Tibial artery (tissue), 4 donors: ENCODE results near the gene EPHA5.

Experiments
- DNase-seq, 2 donors: peaks; one replicate each; pipeline ENCODE4 v3.0.0-alpha.2; 2019
- H3K27ac ChIP-seq, 2 donors: fragments of 200-600 bp; sonication (generic) in 1 of 2; 1 replicate in 1 of 2; 2 replicates in 1 of 2; pipeline ENCODE4 v1.5.1; 2018 to 2019; ENCODE audit warnings: mild to moderate bottlenecking in 1 of 2
- H3K27me3 ChIP-seq, 2 donors: fragments of 200-600 bp; sonication (generic) in 1 of 2; one replicate each; pipeline versions ENCODE4 v1.5.1 to v1.6.0; 2016 to 2019
- H3K36me3 ChIP-seq, 3 donors: fragments of 200-600 bp; sonication (generic) in 2 of 3; one replicate each; pipeline ENCODE4 v1.5.1; 2016 to 2019; ENCODE audit warnings: mild to moderate bottlenecking in 2 of 3
- H3K4me1 ChIP-seq, 4 donors: fragments of 200-600 bp; sonication (generic) in 2 of 4; 1 replicate in 3 of 4; 2 replicates in 1 of 4; pipeline ENCODE4 v1.5.1; 2016 to 2019
- H3K4me3 ChIP-seq, 2 donors: fragments of 200-600 bp; sonication (generic) in 1 of 2; 1 replicate in 1 of 2; 2 replicates in 1 of 2; pipeline ENCODE4 v1.5.1; 2018 to 2019; ENCODE audit warnings: mild to moderate bottlenecking in 2 of 2
- H3K9me3 ChIP-seq, 3 donors: fragments of 200-600 bp; sonication (generic) in 1 of 3; one replicate each; pipeline ENCODE4 v1.5.1; 2016 to 2019
- intact Hi-C: fragments of 100-400 bp; cut with DNase I; formaldehyde crosslinking; loops from one replicate; pipeline ENCODE4 v1.15.0; 2023; ENCODE audit warnings: low total_unique reads
- TF ChIP-seq, protein P1 (sequence below), 2 experiments: fragments of 200-600 bp in 1 of 2; fragments of 450-650 bp in 1 of 2; IDR thresholded peaks; one replicate each; pipeline ENCODE4 v1.5.1; 2017 to 2019; ENCODE audit warnings: antibody characterized with exemption in 2 of 2, mild to moderate bottlenecking in 1 of 2, moderate library complexity in 1 of 2

Gene EPHA5

DNA sequence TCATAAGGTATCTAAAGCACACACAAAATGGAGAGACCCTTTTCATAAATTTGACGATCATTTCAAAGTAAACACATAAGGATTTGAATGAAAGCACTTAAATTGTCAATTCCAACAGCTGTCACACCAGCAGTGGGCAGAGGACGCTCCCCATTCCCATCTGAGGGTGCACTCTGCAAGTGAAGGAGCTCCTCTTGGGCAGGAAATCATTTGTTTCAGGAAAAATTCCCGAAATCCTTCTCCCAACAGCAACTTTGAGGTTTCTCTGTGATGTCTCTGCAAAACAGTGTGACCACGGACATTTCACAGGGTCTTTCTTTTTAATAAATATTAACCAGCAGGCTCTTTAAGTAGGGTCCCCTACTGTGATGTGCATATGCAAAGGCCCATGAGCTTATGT is 111.0 kb downstream of the EPHA5 start:
- Histone ChIP-seq H3K36me3 (no peaks in the 10 kb centered on the region), H3K4me1 (no peaks in the 10 kb centered on the region), H3K27me3 (no peaks in the 10 kb centered on the region), H3K27ac (no peak overlapping the region), H3K4me3 (no peak overlapping the region), H3K9me3 (no peaks in the 10 kb centered on the region)
- no peak for DNase-seq
- intact Hi-C loops = no loop called here
- TF ChIP-seq, protein P1, sequence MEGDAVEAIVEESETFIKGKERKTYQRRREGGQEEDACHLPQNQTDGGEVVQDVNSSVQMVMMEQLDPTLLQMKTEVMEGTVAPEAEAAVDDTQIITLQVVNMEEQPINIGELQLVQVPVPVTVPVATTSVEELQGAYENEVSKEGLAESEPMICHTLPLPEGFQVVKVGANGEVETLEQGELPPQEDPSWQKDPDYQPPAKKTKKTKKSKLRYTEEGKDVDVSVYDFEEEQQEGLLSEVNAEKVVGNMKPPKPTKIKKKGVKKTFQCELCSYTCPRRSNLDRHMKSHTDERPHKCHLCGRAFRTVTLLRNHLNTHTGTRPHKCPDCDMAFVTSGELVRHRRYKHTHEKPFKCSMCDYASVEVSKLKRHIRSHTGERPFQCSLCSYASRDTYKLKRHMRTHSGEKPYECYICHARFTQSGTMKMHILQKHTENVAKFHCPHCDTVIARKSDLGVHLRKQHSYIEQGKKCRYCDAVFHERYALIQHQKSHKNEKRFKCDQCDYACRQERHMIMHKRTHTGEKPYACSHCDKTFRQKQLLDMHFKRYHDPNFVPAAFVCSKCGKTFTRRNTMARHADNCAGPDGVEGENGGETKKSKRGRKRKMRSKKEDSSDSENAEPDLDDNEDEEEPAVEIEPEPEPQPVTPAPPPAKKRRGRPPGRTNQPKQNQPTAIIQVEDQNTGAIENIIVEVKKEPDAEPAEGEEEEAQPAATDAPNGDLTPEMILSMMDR (IDR thresholded peaks at IDR 0.05) = no peak

DNA sequence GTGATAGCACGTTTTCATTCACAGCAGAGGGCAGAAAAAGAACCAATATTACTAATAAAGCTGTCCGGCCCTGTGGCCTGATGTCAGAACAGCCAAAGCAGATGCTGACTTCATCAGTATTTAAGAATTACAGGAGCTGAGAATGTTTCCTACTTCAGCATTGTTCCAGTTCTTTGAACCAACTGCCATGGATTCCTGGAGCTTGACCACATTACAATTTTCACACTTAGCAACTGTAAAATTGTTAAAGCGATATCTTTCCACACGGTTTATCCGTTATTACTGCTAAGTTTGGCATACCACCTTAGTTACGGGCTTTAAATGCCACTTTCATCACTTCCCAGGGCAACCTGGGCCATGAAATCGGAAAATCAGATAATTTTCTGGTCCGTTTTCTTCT is 118.2 kb downstream of the EPHA5 start:
- Histone ChIP-seq H3K27ac (no peak overlapping the region), H3K27me3 (no peaks in the 10 kb centered on the region), H3K4me3 (no peak overlapping the region), H3K4me1 (no peaks in the 10 kb centered on the region), H3K9me3 (no peaks in the 10 kb centered on the region), H3K36me3 (no peaks in the 10 kb centered on the region)
- TF ChIP-seq, protein P1 (IDR thresholded peaks at IDR 0.05) = no peak
- DNase-seq = no peak
- intact Hi-C loops = no loop called here

DNA sequence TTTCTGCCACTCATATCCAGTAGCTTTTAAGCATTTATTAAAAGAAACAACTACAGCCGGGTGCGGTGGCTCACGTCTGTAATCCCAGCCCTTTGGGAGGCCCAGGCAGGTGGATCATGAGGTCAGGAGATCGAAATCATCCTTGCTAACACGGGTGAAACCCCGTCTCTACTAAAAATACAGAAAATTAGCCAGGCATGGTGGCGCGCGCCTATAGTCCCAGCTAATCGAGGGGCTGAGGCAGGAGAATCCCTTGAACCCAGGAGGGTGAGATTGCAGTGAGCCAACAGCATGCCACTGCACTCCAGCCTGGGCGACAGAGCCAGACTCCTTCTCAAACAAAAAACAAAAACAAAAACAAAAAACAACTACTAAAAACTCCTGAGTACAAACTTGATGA is 119.8 kb downstream of the EPHA5 start:
- Histone ChIP-seq H3K36me3 (no peaks in the 10 kb centered on the region), H3K27me3 (no peaks in the 10 kb centered on the region), H3K4me3 (no peak overlapping the region), H3K9me3 (no peaks in the 10 kb centered on the region), H3K27ac (no peak overlapping the region), H3K4me1 (no peaks in the 10 kb centered on the region)
- TF ChIP-seq, protein P1 (IDR thresholded peaks at IDR 0.05) = no peak
- no peak for DNase-seq
- intact Hi-C loops = no loop called here

DNA sequence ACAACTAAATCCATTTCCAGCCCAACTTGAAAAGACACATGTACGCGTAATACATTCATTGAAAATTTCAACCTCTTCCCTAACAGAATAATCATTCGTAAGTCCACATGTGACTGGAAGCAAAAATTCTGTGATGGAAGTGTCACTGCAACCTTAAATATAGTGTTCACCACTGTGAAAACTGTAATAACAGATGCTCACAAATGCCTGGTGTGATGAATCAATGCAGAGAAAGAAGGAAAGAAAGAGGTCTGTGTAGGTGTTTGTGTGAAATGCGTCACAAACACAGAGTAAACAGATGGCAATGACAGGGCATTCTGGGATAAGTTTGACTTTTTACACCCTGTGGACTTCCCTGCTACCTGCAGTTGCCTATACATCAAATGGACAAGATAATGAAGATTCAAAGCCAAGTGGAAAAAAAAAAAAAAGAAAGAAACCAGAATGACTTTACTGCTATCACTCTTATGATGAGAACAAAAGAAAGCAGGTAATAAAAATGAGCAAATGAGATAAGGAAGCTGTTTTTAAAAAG is 123.3 kb downstream of the EPHA5 start:
- intact Hi-C loops = no loop called here
- Histone ChIP-seq H3K36me3 (no peaks in the 10 kb centered on the region), H3K4me1 (no peaks in the 10 kb centered on the region), H3K4me3 (no peak overlapping the region), H3K9me3 (no peaks in the 10 kb centered on the region), H3K27ac (no peak overlapping the region), H3K27me3 (no peaks in the 10 kb centered on the region)
- TF ChIP-seq, protein P1 (IDR thresholded peaks at IDR 0.05) = no peak
- DNase-seq = no peak

DNA sequence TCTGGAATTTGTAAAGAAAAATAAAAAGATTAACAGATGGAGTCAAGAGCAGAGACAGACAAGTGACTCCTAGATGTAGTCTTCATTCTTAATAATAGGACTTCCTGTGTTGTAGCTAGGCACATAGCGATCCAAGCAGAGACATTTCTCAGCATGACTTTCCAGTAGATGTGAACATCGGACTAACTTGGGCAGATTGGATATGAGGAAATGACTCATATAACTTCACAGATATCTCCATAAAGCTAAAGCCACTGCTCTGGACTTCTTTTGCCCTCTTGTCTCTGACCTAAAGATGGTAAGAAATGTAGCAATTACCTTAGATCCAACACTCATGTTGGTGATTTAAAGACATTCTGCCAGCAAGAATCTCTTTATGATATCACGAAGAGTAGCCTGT is 131.7 kb downstream of the EPHA5 start:
- DNase-seq = no peak
- intact Hi-C loops = no loop called here
- no peaks in the 10 kb centered on the region for H3K27me3 ChIP-seq
- TF ChIP-seq, protein P1 (IDR thresholded peaks at IDR 0.05) = no peak
- no peak overlapping the region for H3K4me3 ChIP-seq
- no peak overlapping the region for H3K27ac ChIP-seq
- no peaks in the 10 kb centered on the region for H3K9me3 ChIP-seq
- no peaks in the 10 kb centered on the region for H3K36me3 ChIP-seq
- no peaks in the 10 kb centered on the region for H3K4me1 ChIP-seq

DNA sequence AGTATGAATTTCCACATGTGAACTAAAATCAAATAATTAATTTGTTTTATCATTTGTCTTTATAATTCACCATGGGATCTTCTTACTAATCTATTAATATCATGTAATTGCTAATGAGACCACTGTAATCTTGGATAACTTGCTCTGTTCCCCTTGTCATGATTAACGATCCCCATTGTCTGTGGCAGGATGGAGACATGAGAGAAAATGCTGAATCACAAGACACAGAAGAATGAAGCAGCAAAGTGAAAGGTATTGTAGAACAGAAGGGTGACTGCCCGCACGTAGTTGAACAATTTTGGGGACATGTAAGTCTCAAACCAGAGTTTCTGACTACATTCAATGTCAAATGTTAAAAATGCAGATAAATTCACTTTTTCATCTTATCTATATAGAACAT is 135.2 kb downstream of the EPHA5 start:
- Histone ChIP-seq H3K27ac (no peak overlapping the region), H3K36me3 (no peaks in the 10 kb centered on the region), H3K27me3 (no peaks in the 10 kb centered on the region), H3K9me3 (no peaks in the 10 kb centered on the region), H3K4me1 (no peaks in the 10 kb centered on the region), H3K4me3 (no peak overlapping the region)
- TF ChIP-seq, protein P1 (IDR thresholded peaks at IDR 0.05) = no peak
- no peak for DNase-seq
- intact Hi-C loops = no loop called here
